ENCODE measurements around the gene MRPL45.
"Not testable (repeated sequence)": the region's sequence is repeated elsewhere in the genome, so short reads cannot be mapped to it uniquely, and the experiment has no call there.

DNA sequence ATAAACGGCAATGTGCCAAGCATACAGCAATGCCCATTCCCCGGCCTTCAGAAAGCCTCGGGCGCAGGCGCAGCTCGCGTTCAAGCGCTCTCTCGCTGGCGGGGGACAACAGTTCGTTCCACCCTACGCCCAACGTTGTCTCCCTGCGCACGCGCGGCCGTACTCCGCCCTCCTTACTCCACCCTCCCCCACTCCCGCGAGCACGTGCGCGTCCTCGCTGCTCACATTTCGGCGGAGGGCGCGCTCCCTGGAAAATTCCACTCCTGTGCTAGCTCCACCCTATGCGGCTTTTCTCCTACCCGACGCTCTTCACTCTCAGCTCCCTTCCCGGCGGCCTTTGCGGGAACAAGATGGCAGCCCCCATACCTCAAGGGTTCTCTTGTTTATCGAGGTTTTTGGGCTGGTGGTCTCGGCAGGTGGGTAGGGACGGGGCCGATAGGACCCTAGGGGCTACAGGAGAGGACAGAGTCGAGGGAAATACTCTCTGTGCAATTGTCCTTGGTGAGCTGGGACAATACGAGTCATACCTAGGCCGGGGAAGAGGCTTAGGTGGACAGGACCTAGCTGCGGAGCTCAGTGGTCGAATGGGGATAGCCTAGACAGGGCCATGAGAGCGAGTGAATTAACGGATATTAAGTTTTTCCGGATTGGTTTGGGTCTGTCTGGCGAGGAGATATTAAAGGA is at the start of gene MRPL45:
- TF ChIP-seq MLX (CRISPR knock-in tag; conservative IDR thresholded peaks at IDR 0.05); NFE2L1 (tag; IDR thresholded peaks at IDR 0.05; ENCODE audit: borderline replicate concordance, low read depth); MAFK (IDR thresholded peaks at IDR 0.05; ENCODE audit: low read length); CTCF (IDR thresholded peaks at IDR 0.05 in 2 of 3, conservative IDR thresholded peaks at IDR 0.05 in 1 of 3; ENCODE audit: insufficient read depth in 2 of 3, low read depth in 1 of 3, low read length in 3 of 3); RAD21 (CRISPR knock-in tag; conservative IDR thresholded peaks at IDR 0.05 in 1 of 2, IDR thresholded peaks at IDR 0.05 in 1 of 2): not testable (repeated sequence)
- TF ChIP-seq, protein P1, sequence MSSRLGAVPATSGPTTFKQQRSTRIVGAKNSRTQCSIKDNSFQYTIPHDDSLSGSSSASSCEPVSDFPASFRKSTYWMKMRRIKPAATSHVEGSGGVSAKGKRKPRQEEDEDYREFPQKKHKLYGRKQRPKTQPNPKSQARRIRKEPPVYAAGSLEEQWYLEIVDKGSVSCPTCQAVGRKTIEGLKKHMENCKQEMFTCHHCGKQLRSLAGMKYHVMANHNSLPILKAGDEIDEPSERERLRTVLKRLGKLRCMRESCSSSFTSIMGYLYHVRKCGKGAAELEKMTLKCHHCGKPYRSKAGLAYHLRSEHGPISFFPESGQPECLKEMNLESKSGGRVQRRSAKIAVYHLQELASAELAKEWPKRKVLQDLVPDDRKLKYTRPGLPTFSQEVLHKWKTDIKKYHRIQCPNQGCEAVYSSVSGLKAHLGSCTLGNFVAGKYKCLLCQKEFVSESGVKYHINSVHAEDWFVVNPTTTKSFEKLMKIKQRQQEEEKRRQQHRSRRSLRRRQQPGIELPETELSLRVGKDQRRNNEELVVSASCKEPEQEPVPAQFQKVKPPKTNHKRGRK (tag; IDR thresholded peaks at IDR 0.05), result not testable (repeated sequence)

All from K562 (cell line).